ENCODE results near the gene TLE4.
"Not testable (repeated sequence)": the region's sequence is repeated elsewhere in the genome, so short reads cannot be mapped to it uniquely, and the experiment has no call there.

Gene TLE4

DNA sequence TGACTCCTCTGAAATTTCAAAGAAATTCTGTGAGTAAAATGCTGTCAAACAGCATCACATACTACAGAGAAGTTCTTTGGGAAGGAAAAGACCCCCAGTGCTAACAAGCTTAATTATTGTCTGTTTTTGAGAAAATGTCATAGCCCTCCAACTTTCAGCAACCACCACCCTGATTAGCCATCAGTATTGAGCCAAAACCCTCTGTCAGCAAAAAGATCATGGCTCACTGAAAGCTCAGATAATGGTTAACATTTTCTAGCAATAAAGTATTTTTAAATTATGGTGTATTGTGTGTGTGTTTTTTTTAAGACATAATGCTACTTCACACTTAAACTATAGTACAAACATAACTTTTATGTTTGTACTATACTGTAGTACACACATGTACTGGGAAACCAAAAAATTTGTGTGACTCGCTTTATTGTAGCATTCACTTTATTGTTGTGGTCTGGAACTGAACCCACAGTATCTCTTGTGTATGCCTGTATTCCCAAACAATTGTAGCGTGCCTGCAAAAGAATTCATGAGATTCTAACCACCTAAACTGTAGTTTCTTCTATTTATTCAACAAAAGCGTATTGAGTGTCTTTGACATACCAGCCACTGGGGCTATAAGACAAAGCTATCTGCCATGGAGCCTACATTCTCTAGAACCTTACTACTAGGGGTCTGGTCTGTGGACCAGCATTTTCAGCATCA lies 31.6 kb downstream of the TLE4 start:
- no peak for DNase-seq (ENCODE audit: low read depth in 2 of 2)

DNA sequence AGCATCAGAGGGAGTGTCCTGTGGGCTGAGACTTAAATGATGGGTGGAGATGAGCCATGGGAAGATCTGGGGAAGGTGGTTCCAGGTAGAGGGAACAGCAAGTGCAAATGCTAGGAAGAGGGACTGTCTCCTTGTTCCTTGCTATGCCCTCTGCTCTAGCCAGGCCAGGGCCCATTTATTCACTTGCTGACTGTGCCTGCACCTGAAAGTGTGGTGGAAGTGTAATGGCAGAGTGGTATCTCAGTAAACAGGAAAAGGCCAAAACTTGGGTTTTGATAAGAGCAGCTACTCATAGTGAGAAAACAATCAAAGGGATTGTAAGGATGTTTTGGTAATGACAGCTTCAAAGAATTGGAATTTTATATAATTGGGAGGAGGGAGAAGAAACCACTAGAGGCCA lies 32.4 kb downstream of the TLE4 start:
- DNase-seq (ENCODE audit: low read depth in 2 of 2), result no peak

DNA sequence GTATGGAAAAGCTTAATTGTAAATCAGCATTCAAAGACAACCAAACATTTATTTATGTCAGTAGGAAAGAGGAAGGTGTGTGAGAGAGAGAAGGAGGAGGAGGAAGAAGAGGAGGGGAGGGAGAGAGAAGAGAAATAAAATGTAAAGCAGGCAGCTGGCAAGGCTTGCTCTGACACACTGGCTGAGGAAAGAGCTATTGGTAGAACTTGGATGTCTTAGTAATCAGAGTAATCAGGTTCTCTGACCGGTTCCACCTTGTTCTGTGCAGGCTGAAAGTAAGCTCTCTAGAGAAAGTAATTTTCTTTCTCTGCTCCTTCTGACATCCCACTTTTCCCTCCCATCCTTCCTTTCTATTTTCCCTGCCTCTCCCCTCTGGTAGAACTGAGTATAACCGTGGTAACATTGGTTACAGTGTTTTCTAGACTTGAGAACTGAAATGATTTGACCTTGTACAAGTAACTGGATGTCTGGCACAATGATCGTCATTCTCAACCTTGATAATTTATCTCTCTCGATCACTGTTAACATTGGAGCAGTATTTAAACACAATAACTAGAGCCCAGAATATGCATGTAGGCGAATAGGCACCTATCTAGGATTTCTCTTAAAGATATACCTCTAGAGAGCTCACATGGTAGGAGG lies 33.3 kb downstream of the TLE4 start:
- DNase-seq (ENCODE audit: low read depth in 2 of 2), result no peak

DNA sequence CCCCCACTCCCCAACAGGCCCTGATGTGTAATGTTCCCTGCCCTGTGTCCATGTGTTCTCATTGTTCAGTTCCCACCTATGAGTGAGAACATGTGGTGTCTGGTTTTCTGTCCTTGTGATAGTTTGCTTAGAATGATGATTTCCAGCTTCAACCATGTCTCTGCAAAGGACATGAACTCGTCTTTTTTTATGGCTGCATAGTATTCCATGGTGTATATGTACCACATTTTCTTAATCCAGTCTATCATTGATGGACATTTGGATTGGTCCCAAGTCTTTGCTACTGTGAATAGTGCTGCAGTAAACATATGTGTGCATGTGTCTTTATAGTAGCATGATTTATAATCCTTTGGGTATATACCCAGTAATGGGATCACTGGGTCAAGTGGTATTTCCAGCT lies 34.8 kb downstream of the TLE4 start:
- not testable (repeated sequence) for DNase-seq (ENCODE audit: low read depth in 2 of 2)

DNA sequence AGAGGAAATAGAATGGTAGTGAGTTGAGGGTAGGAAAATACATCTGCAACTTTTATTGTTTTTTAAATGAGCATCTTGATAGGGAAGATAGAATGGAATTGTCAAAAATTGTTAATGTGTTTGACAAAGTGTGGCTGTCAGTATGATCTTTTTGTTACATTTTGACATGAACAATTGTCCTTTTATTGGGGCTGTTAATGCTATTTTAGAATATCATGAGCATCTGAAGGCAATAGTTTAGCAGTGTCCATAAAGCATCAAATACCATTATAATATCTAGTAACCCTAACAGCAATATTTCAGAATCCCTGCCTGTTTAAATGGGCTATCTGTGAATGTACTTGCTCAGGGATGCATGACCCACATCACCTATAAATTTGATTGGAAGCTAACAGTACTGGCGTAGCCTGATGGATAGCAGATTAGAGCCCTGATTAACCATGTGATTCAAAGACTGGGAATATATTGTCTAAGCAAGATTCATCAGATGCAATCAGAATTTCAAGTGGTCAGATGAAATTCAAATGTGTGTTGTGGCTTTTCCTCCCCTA lies 37.8 kb downstream of the TLE4 start:
- no peak for DNase-seq (ENCODE audit: low read depth in 2 of 2)

DNA sequence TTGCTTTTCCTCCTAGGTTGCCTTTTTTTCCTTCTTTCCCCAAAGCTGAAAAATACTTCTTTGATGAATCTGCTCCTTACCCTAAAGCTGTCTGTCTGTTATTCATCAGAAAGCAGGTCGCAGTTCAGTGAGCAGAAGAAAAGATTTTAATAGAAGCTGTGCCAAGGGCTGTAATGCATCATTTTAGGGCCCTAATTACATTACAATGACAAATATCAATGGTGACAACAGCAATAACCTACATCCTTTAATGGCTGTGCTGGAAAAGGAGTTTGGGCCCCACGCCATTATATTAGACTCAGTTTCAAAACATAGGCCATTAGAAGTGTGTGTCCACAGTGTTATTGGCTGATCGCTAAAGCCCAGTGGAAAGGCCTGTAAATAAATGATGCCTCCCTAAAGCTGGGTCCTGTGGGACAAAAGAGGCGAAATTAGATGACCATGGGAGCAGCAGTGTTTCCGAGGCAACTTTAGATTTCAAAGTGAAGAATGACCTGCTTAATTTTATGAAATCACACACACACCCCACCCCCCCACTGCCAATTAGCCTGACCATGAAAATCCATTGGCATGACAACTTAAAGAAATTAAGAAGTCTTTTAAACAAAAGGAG lies 38.4 kb downstream of the TLE4 start:
- DNase-seq (ENCODE audit: low read depth in 2 of 2), result no peak

DNA sequence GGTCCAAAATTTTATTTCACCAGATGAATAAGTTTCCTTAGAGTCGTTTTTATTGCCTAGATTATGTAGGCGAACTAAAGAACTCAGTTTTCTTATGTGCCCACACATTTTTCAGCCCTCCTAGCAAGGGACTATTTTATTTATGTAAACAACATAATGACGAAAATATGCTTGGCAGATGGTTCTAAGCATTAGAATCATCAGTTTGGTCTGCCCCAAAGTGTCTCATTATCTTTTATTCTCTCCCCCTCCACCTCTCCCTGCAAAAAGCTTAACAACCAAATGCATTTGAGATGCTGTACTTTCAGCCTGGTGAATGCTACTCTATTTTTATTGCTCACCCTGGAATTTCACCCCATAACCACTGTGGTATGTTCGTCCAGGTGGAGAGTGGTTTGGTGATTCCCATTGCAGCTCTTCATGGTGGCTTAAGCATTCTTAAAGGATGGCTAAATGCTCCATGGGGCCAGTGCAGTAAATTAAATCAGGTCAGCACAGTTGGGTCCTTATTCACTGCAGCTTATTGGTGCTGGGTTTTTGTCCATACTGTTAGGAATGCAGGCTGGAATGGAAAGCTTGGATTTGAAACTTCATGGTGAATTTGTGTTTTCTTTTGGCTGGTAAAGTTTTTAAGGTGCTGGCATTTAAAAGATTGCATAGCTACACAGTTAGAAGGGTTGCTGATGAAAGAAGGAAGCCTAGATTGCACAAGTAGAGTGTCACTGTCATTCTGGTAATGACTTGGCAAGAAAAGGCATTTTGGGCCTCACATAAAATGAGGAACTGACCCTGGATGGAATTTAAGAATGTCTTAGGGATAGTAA lies 39.2 kb downstream of the TLE4 start:
- DNase-seq (ENCODE audit: low read depth in 2 of 2), result no peak

DNA sequence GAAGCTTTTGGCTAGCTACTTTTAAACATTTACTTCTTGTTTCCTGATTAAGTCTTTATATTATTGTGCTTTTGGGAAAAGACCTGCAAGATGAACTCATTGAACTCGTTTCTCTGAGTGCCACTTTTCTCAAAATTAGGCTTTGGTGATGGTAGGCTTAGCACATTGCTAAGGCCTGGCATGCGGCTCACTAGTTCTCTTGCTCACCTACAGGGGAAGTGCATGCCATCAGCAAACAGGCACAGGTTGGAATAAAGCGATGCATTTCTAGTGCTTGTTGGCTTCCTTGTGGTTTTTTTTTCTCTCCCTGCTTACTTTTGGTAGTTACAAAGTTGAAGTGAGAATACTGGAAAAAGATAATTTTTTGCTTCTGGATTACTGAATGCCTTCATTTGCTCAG lies 41.4 kb downstream of the TLE4 start:
- DNase-seq (ENCODE audit: low read depth in 2 of 2), result no peak

DNA sequence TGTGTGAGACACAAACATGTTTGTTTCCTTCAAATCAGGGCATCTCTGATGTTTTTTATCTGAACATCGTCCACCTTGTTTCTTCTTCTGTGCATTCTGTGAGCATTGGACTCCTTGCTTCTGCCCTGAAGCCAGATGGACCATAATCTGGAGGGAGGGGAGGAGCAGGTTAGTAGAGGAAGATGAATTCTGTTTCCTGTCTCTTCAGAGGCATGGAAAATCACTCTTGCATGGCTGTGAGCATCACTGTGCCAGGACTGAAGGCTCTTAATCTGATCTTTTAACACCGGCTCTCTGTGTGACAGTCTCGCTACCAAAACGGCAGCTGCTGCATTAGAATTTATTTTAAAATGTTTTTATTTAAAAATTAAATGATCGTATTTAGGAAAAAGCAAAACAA lies 43.3 kb downstream of the TLE4 start:
- DNase-seq (ENCODE audit: low read depth in 2 of 2), result no peak

DNA sequence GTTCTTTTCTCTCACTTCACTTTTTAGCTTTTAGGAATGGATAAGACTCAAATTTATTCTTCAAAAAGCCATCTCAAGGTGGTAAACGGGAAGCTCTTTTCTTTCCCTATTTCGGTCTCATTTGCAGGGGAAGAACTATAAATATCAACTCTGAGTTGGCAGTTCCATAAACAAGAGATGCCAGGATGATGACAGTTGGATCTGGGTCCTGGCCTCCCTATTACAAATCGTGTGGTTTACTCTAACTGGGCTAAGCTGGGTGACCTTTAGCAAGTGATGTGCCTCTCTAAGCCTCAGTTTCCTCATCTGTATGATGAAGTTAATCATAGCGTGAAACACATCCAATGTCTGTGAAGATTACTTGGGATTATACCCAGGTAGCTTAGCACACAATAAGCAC lies 44.2 kb downstream of the TLE4 start:
- DNase-seq (ENCODE audit: low read depth in 2 of 2), result no peak

DNA sequence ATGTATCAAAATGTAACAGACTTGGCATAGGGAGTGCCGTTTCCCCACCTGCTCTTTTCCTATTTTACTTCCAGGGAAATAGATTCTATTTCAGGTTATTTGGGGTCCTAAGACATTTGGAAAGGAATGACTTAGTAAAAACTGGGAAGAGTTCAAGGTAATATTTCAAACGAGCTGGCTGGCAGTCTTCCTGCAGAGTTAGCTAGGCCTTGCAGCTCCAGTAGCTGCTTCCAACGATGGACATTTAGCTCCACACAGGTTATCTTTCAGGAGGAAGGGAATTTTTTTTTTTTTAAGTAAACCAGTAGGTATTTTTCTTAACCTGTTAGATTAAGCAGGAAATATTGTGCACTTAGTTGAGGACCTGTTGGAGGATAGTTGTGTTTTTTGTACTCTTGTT lies 45.2 kb downstream of the TLE4 start:
- DNase-seq (ENCODE audit: low read depth in 2 of 2), result no peak

DNA sequence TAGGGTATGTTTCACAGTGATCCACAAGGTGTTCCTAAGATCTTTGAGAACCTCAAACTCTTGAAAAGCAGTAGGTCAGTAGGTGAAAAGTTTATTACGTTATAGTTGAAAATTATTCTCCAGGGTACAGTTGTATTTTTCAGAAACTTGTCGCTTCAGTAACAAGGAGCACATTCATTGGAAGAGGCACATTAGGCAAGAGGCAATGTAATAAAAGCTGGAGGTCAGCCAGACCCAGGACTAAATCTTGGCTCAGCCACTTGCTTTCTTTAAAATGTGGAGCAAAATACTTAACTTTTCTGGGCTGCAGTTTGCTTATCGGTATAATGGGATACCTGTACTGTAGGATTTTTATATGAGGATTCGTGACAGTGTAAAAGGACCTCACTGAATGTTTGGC lies 45.6 kb downstream of the TLE4 start:
- no peak for DNase-seq (ENCODE audit: low read depth in 2 of 2)

DNA sequence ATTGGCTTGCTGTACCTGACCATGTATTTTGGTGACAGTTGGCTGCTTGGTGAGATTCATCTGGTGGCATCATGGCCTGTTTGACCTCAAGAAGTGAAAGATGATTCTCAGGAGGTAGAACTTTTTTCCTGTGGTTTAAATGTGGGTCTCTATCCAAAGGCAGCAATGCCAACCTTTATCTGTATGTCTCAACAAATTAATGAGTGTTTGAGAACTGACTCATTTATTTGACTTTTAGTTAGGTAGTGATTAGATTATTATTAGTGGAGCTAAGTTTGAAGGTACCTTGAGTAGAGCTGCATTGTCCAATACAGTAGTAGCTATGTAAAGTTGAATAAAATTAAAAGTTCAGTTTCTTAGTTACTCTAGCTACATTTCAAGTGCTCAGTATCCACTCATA lies 48.2 kb downstream of the TLE4 start:
- no peak for DNase-seq (ENCODE audit: low read depth in 2 of 2)

DNA sequence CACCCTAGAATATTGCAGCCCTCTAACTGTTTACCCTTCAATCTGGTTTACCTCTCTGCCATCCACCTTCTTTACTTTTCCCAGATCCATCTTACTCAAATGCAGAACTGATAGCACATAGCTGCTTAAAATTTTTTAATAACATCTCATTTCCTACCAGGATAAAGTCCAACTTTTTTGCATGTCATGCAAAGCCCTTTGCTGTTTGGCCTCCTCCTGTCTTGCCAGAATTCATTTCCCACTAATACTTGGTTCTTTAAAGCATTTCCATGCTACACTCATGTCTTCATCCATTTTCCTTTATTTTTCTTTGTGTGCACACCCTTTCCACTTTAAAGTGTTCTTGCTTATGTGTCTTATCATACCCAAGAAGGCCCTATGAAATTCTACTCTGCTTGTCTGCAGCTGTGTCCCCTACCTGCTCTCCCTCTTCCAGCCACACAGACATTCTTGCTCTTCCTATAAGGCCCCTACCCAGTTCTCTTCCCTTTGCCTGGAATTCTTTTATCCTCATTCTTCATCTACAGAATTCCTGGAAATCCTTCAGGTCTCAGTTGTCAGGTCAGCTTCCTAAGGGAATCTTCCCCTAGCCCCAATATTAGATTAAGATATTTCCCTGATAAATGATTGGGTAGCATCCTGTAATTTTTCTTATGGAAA lies 50.3 kb downstream of the TLE4 start:
- no peak for DNase-seq (ENCODE audit: low read depth in 2 of 2)

DNA sequence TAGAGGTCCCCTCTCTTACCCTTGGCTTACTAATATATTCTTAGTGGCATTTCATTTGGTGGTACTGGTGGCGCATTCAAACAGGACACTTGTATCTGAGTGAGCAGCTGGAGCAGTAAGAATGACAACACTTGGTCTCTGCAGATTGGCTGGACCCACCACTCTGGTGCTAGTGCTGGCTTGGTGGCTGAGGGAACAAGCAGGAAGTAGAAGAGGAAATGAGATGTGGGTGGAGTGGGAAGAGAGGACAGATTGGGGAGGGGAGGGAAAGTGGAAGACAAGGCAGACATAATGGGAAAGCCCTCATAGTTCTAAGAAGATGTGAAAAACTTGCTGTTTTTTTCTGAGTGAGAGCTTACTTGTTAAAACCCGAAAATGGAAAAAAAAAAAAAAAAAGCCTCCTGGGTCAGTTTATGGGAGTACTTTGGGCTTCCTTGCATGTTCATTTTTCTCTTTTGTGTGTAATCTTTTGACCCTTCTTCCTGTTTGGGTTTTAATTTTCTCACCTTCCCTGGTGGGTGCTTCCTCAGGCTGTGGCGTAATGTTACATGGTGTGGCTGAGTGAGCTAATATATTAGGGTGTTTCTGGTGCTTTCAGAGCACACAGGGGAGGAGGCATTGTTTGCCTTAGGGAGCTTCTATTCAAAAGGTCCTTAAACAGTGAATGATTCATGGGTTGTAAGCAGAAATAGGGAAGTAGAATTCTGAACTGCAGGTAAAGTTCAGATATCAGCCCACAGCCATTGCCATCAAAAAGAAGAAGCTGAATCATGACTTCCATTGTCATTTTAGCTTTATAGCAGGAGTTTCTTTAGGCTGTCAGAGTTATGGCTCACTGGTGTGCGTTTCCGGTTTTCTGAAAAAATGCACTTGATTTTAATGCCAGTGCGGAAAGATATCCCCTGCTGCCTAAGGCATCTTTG lies 52.3 kb downstream of the TLE4 start:
- peak in 1 of 2 experiments; percentile 8 for DNase-seq (ENCODE audit: low read depth in 2 of 2)

DNA sequence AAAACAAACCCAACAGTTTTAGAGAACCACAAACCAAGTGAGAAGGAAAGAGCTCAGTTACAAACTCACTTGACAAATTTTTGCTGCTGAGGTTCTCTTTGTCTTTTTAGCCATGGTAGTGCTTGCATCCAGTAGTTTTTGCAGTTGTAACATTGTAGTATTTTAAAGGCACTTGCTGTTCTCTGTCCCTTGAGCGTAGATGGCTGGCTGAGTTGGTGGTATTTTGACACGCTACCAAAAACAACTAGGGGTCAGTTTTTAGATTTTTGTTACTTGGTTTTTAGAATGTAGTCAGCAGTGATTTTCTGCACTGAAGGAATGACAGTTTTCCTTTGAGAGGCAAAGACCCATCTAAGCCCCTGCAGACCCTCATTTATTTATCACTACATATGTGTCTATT lies 58.0 kb downstream of the TLE4 start:
- DNase-seq (ENCODE audit: low read depth in 2 of 2), result no peak

DNA sequence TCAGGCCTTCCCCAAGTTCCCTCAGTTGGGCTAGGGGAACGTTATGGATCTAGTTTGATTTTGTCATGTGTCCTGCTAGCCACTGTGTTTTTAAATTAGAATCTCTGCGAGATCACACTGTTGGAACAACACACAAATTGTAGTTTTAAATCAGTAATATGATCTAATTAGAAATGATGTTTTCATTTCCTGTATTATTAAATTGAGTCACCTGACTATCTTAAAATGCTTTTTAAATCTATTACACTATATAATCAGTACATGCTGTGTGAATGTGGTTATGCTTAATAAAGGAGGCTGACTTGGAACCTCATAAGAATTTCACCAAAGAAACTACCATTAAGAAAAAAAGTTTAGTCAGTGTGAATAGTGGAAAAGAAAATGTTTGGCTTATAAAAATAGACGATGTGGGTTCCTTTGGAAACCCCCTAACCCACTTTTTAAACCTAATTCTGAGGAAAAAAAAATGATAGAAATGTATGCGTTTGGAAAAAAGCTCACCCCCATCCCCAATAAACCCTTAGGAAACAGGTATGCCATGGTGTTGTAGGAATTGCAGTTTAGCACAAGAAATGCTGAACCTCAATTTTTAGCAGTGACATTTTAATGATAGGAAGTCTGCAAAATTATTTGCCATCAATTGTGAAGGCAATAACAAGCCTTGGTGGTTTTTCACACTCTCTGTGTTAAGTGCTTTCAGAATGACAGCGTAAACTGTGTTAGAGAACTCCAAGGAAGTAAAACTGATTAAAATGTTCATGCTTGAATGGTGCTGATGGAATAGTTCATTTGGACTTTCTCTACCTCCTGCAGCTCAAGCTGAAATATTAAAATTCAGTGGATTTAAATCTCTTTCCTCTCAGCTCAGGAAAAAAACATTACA lies 59.0 kb downstream of the TLE4 start:
- DNase-seq (ENCODE audit: low read depth in 2 of 2), result no peak

DNA sequence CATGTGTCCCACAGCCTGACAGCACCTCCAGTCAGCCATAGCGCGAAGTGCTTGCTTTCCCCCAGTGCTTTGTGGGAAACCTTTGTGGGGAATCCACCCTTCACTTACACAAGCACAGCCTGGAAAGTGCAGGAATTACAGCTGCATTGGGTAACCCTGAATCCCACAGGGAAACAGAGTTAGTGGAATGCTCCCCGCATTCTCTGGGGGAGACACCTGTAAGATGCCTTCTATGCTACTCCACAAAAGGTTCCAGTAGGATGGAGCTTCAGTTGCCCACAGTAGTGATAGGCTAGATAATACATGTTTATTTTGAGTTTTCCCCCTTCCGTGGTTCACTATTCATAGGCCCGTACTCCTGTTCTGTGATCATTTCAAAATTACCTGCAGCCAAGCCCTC lies 60.3 kb downstream of the TLE4 start:
- DNase-seq (ENCODE audit: low read depth in 2 of 2), result no peak

DNA sequence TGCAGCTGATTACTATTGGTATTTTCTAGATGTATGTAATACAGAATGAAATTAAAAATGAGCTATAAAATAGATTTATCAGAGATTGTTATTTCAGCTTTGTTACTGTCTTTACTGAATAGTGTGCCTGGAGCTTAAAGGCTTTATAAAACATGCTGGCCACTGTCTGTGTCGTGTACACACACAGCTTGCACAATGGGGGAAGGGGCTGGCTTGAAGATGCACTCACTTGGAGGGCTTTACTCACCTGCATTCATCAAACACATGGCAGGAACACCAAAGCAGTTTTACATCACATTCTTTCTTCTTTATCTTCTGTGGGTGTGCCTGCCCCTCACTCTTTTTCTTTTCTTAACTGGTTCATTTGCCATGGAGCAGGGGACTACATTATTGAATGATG lies 60.9 kb downstream of the TLE4 start:
- no peak for DNase-seq (ENCODE audit: low read depth in 2 of 2)

DNA sequence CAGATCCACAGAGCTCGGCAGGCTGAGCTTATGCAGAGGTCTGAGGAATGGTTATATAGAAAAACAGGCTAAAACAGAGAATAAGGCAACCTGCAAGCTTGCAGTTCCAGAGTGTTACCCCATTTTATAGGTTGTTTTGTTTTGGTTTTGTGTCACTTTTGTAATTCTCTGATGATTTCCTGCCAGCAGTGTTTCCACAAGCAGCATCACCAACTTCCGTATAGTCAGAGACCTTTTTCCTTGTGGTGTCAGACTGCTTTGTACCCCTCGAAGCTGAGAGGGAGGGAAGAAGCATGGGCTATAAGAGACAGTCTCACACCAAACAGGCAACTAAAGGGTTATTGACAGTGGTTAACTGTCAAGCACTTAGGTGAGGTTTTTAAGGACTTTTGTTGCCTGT lies 61.8 kb downstream of the TLE4 start:
- no peak for DNase-seq (ENCODE audit: low read depth in 2 of 2)
